ENCODE measurements around the gene POLR2F. TPM values are rescaled to one million over a fixed set of nuclear protein-coding genes. Genes with fewer than 3 reads are reported as not detected.

POLR2F gene
- total RNA-seq (ENCODE audit: low replicate concordance), result 92.0 and 99.6 TPM in 2 replicates
- long read RNA-seq, transcript POLR2F-205 (5 exons, 2,106 nt), result major isoform, 20 of 22 reads
- long read RNA-seq, partial matches to known transcripts, result 0 of 22 reads
- long read RNA-seq, other reads (novel, unspliced or antisense), result 1 of 22 reads

DNA sequence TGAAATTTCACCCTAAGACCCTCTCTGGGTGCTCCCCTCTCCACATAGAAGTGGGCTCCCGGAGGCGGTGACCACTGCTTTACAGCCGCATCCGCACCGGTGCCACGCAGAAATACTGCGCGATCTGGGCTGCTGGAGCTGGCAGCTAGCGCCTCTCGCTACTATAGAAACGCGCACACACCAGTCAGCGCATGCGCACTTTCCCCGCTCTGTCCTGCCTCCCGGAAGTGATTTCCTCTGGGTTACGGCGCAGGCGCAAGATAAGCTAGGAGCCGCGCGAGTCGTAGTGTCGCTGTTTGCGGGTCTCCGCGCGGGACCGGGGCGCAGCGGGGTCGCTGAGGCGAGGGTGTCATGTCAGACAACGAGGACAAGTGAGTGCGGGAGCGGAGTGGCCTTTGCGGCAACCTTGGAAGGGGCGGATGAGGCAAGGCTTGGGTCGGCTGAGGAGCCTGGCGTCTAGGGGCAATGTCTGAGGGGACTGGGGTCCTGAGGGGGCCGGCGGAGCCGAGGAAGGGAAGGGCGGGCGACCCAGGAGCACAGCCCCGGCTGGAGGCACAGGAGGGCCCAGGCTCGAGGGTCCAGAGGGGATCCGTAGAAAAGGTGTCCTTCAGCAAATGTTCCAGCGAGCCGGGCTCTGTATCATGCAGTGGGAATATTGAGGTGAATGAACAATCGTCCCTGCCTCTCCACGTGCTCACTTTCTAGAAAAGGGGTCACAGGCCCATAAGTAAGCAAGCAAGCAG is at the start of gene POLR2F, which contains the start of gene C22orf23:
TSS of gene POLR2F (plus strand) at position 263 of the 743 bp plus-strand sequence. CDS start at position 352, 89 bp downstream.
TSS of gene C22orf23 (minus strand) at position 165 of the 743 bp plus-strand sequence. CDS start 452 bp downstream, outside the sequence.
- Mint-ChIP-seq H3K9me3 (no peaks in the 10 kb centered on the region), H3K4me3 (peak within 1 kb of the TSS; percentile 99), H3K27ac (peak within 1 kb of the TSS; percentile 94), H3K27me3 (peaks cover 4% of the 10 kb centered on the region), H3K36me3 (peaks cover 8% of the 10 kb centered on the region), H3K4me1 (ENCODE audit: unreplicated experiment) (peaks cover 28% of the 10 kb centered on the region)
- TF ChIP-seq CTCF (conservative IDR thresholded peaks at IDR 0.05), result no peak
- DNase-seq (ENCODE audit: extremely low spot score, unreplicated experiment), result peak; percentile 95

- Mint-ChIP-seq H3K9me3 (no peaks in the 10 kb centered on the region), H3K36me3 (peaks cover 12% of the 10 kb centered on the region), H3K4me1 (ENCODE audit: unreplicated experiment) (peaks cover 26% of the 10 kb centered on the region), H3K4me3 (peak overlapping the region; percentile 89), H3K27ac (peak overlapping the region; percentile 95), H3K27me3 (no peaks in the 10 kb centered on the region)
- TF ChIP-seq CTCF (conservative IDR thresholded peaks at IDR 0.05), result no peak
- DNase-seq (ENCODE audit: extremely low spot score, unreplicated experiment), result no peak
These were observed 48.6 kb upstream of the POLR2F start for GRCh38 chr22:37904572-37905533.

- H3K27ac Mint-ChIP-seq, result peak within 1 kb of the TSS; percentile 95
- peak within 1 kb of the TSS; percentile 93 for H3K4me3 Mint-ChIP-seq
- H3K27me3 Mint-ChIP-seq, result no peaks in the 10 kb centered on the region
- peak; percentile 30 for TF ChIP-seq CTCF (conservative IDR thresholded peaks at IDR 0.05)
- H3K36me3 Mint-ChIP-seq, result peaks cover 12% of the 10 kb centered on the region
- no peaks in the 10 kb centered on the region for H3K9me3 Mint-ChIP-seq
- peaks cover 34% of the 10 kb centered on the region for H3K4me1 Mint-ChIP-seq (ENCODE audit: unreplicated experiment)
- DNase-seq (ENCODE audit: extremely low spot score, unreplicated experiment), result peak; percentile 81
These were observed 47.8 kb upstream of the POLR2F start, which contains the start of gene MICALL1 for GRCh38 chr22:37905534-37906363. TSS of gene MICALL1 (plus strand) at chr22:37906297. CDS start at chr22:37906423, 126 bp downstream.

- peaks cover 12% of the 10 kb centered on the region for H3K36me3 Mint-ChIP-seq
- H3K9me3 Mint-ChIP-seq, result no peaks in the 10 kb centered on the region
- no peaks in the 10 kb centered on the region for H3K27me3 Mint-ChIP-seq
- H3K27ac Mint-ChIP-seq, result peak overlapping the region; percentile 92
- no peak for DNase-seq (ENCODE audit: extremely low spot score, unreplicated experiment)
- no peak for TF ChIP-seq CTCF (conservative IDR thresholded peaks at IDR 0.05)
- H3K4me3 Mint-ChIP-seq, result peak overlapping the region; percentile 93
- peaks cover 41% of the 10 kb centered on the region for H3K4me1 Mint-ChIP-seq (ENCODE audit: unreplicated experiment)
These were observed 47.0 kb upstream of the POLR2F start for GRCh38 chr22:37906364-37907008.
